Right kidney (tissue), 1 donor: ENCODE data around the gene ITGB2.

Source experiments
- DNase-seq: peaks from one replicate; pipeline ENCODE4 v3.0.0-alpha.2; 2016

Gene ITGB2

DNA sequence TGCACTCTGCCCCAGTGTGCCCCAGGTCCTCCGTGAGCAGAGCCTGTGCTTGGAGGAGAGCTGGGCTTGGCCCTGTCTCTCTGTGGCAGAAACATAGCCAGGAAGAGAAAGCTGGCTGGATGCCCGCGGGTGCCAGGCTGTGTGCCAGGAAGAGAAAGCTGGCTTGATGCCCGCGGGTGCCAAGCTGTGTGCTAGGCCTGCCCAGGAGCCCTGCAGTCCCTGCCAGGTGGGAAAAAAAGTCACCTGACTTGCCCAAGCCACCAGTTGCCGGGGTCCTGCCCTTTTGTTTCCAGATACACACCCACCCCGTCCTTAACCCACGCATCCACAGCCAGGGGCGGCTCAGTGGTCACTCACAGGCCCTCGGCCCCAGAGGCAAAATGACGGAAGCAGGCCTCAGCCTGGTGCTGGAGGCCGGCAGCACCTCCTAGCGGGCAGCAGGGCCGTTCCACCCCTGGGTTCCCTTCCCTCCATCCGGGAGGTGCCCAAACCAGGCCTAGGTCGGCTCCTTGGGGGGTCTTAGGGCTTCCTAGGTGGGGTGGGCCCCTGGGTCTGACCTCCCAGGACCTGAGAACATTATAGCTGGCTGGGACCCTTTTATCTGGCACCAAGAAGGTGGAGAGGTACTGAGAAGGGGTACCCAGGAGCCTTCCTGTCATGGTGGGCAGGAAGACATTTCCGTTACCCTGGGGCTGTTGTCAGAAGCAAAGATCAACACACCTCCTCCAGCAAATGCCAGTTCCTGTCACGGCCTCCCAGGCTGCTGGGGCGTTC is 9.1 kb downstream of the ITGB2 start:
- no peak for DNase-seq

GRCh38 chr21:44911068-44911383 is 9.7 kb downstream of the ITGB2 start:
- DNase-seq, result no peak

- no peak for DNase-seq
Observed at GRCh38 chr21:44910229-44911067, 10.3 kb downstream of the ITGB2 start.

DNA sequence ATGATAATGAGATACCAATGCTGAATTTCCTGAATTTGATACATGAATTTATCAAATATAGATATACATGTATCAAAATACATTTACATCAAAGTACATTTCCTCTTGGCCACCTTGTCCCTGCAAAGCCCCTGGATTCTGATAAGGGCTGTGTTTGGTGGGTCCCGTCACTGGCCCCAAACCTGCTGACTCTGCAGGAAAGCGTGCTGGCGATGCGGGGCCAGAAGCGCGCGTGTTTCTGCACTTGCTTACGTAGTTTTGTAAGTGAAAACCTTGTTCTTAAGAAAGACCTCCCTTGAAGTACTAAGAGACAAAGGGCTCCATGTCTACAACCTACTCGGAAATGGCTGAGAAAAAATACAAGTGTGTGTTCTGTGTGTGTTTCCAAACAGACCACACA is 11.0 kb downstream of the ITGB2 start:
- no peak for DNase-seq

DNA sequence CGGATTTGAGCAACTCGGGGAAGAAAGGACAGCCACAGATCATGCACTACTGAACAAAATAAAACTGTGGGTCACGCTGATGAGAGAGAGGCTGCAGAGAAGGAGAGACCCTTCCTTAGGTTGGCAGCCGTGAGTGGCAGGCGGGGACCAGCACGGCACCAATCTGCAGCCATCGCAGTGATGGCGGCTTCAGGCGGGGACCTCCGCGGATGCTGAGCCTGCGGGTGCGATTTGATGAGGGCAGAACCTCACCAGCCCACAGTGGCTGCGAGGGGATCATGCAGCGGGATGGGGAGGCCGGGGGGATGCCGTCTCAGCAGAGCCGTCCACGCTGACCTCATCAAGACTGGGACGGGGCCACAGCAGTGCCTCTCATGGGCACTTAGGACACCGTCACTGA is 11.8 kb downstream of the ITGB2 start:
- no peak for DNase-seq

- DNase-seq, result no peak
Observed at GRCh38 chr21:44907966-44908895, 12.5 kb downstream of the ITGB2 start.

GRCh38 chr21:44907225-44907965 is 13.3 kb downstream of the ITGB2 start:
- no peak for DNase-seq

DNA sequence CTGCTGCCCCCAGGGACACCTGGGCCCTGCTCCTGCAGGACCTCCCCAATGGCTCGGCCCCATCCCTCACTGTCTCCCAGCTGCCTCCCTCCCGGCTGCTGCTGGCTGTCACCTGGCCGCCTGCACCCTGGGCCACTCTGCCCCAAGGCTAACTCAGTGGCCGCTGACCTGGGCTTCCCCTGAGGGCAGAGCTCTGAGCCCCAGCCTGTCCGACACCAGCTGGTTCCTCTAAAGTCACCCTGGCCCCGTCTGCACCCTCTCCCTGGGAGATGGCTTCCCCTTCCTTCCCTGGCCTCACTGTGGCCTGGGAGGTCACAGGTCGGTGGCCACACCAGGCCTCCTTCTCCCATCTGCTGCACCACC is 15.0 kb downstream of the ITGB2 start:
- DNase-seq, result no peak

- no peak for DNase-seq
Observed at GRCh38 chr21:44905016-44905727, 15.5 kb downstream of the ITGB2 start.

DNA sequence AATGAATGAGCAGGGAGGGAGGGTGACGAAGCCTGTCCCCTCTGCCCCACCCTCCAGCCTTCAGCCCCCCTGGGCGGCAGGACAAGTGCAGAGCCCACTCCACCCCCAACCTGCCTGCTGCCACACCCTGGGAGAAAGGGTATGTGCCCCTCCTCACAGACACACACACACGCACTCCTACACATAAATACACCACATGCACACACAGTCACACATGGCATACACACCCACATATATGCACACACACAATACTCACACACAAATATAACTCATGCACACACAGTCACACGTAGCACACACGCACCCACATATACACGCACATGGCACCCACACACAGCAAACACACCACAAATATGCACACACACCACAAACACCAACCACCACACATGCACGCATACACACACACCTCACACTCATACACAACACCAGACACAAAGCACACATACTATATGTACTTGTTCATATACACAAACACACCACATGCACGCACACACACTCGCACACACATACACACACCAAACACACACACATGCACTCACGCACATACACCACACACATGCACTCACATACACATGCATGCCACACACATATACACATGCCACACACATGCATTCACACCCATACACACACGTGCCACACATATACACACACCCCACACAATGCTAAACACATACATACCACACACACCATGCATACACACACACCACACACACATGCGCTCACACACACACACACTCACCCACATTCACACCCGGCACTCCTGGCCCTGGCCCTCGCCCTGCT is 16.4 kb downstream of the ITGB2 start:
- DNase-seq, result no peak

GRCh38 chr21:44903689-44904088 is 17.0 kb downstream of the ITGB2 start:
- DNase-seq, result no peak

GRCh38 chr21:44903050-44903685 is 17.5 kb downstream of the ITGB2 start:
- no peak for DNase-seq

DNA sequence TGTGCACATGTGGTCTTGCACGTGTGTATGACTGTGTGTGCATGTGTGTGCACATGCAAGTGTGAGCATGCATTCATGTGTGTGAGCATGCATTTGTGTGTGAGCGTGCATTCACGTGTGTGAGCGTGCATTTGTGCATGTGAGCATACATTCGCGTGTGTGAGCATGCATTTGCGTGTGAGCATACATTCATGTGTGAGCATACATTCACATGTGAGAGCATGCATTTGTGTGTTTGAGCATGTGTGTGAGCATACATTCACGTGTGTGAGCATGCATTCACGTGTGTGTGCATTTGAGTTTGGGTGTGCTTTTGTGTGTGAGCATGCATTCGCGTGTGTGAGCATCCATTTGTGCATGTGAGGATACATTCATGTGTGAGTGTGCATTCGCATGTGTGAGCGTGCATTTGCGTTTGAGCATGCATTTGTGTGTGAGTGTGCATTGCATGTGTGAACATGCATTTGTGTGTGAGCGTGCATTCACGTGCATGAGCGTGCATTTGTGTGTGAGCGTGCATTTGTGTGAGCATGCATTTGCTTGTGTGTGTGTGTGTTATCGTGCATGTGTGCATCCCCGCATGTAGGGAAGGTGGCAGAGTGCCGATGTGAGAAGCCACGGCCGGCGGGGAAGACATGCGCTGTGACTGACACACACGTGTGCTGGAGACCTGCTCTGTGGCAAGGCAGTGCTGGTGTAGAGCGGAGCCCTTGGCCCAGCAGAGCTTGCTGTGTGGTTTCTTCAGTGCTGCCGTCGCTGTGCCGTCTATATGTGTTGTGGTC is 18.2 kb downstream of the ITGB2 start:
- DNase-seq, result no peak

GRCh38 chr21:44901391-44902074 is 19.2 kb downstream of the ITGB2 start:
- DNase-seq, result no peak

DNA sequence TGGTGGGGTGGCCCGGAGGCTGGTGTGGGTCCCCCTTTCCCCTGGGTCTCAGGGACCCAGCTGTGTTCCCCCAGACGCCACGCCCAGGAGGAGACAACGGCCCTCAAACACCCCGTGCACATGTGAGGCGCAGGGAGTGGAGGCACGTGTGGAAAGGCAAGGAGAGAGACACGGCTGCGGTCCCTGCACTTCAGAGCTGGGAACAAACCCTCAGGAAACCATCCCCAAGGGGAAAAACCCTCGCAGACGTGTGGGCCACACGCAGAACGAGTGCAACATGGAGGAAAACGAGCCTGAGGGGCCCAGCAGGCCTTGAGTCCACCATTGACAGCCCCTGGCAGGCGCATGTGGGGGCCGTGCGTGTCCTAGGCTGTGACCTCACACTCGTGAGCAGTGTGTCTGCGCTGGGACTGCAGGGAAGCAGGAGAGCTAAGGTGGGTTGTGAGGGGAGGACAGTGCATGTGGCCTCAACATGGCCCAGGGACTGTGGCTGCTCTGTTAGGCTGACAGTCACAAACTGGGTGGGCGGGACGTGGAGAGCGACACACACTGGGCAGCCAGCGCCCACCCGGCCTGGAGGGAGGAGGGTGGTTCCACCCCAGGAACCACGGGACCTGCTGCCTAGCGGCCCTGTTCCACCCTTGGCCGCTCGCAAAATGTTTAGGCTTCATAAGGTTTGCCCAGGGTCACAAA is 20.0 kb downstream of the ITGB2 start:
- no peak for DNase-seq

- no peak for DNase-seq
Observed at GRCh38 chr21:44899768-44900558, 20.7 kb downstream of the ITGB2 start.
